Common myeloid progenitor, CD34-positive (primary cell): ENCODE results near the gene ELF3.
"Not testable (repeated sequence)": the region's sequence is repeated elsewhere in the genome, so short reads cannot be mapped to it uniquely, and the experiment has no call there.

Experiments used
- CTCF ChIA-PET: fragments of 350-600 bp; sonication (Branson Sonifier 250); formaldehyde crosslinking; loops from one replicate; lab custom pipeline; 2021; ENCODE audit warnings: antibody characterized with exemption; lab: Charles Lee
- POLR2A ChIA-PET: fragments of 350-600 bp; sonication (Branson Sonifier 250); formaldehyde crosslinking; loops from one replicate; lab custom pipeline; 2021; ENCODE audit warnings: antibody characterized with exemption; lab: Charles Lee
- DNase-seq, 3 donors: peaks; one replicate each; pipeline versions ENCODE4 v3.0.0 to v3.0.0-alpha.2; 2013
- H3K27ac ChIP-seq, 2 experiments: 1 replicate in 1 of 2; 2 replicates in 1 of 2; pipeline ENCODE4 v1.7.0; 2013; ENCODE audit warnings: inconsistent platforms in 2 of 2, low read length in 2 of 2, mild to moderate bottlenecking in 2 of 2, low read depth in 1 of 2, moderate library complexity in 1 of 2; ENCODE audit not compliant: severe bottlenecking in 2 of 2, insufficient read depth in 1 of 2, poor library complexity in 1 of 2
- H3K27me3 ChIP-seq, 5 experiments: replicated peaks in 2 of 5; 1 replicate in 3 of 5; 2 replicates in 2 of 5; pipeline versions ENCODE4 v1.6.1 to v1.7.0; 2013; ENCODE audit warnings: low read length in 4 of 5, mild to moderate bottlenecking in 2 of 5, moderate library complexity in 2 of 5, inconsistent platforms in 1 of 5; ENCODE audit not compliant: insufficient read depth in 5 of 5, control insufficient read depth in 4 of 5
- H3K36me3 ChIP-seq, 4 experiments: 1 replicate in 2 of 4; 2 replicates in 2 of 4; pipeline versions ENCODE4 v1.6.1 to v1.7.0; 2013; ENCODE audit warnings: low read length in 3 of 4, control low read depth in 1 of 4, mild to moderate bottlenecking in 1 of 4; ENCODE audit not compliant: control insufficient read depth in 4 of 4, insufficient read depth in 4 of 4
- H3K4me1 ChIP-seq, 4 experiments: 1 replicate in 3 of 4; 2 replicates in 1 of 4; pipeline versions ENCODE4 v1.6.1 to v1.7.1; 2013; ENCODE audit warnings: low read length in 3 of 4, mild to moderate bottlenecking in 3 of 4, control low read depth in 1 of 4, inconsistent platforms in 1 of 4, moderate library complexity in 1 of 4; ENCODE audit not compliant: control insufficient read depth in 4 of 4, insufficient read depth in 4 of 4; ENCODE audit errors: control extremely low read depth in 1 of 4
- H3K4me3 ChIP-seq, 7 experiments: 1 replicate in 4 of 7; 2 replicates in 3 of 7; pipeline versions ENCODE4 v1.5.1 to v1.7.0; 2013; ENCODE audit warnings: mild to moderate bottlenecking in 7 of 7, low read length in 6 of 7, moderate library complexity in 6 of 7, inconsistent platforms in 2 of 7, low read depth in 2 of 7, control low read depth in 1 of 7; ENCODE audit not compliant: insufficient read depth in 4 of 7, control insufficient read depth in 1 of 7; ENCODE audit errors: extremely low read depth in 1 of 7
- H3K9me3 ChIP-seq, 5 experiments: 1 replicate in 4 of 5; 2 replicates in 1 of 5; pipeline versions ENCODE4 v1.6.1 to v1.7.1; 2013; ENCODE audit warnings: low read length in 4 of 5, mild to moderate bottlenecking in 2 of 5, inconsistent platforms in 1 of 5, low read depth in 1 of 5, moderate library complexity in 1 of 5; ENCODE audit not compliant: control insufficient read depth in 4 of 5, insufficient read depth in 2 of 5; ENCODE audit errors: control extremely low read depth in 1 of 5
- WGBS: methylation state at CpG from one replicate; pipeline ENCODE4 v1.1.5; 2013; ENCODE audit not compliant: insufficient coverage; 5-methylcytosine and 5-hydroxymethylcytosine counted together

The ELF3 gene

DNA sequence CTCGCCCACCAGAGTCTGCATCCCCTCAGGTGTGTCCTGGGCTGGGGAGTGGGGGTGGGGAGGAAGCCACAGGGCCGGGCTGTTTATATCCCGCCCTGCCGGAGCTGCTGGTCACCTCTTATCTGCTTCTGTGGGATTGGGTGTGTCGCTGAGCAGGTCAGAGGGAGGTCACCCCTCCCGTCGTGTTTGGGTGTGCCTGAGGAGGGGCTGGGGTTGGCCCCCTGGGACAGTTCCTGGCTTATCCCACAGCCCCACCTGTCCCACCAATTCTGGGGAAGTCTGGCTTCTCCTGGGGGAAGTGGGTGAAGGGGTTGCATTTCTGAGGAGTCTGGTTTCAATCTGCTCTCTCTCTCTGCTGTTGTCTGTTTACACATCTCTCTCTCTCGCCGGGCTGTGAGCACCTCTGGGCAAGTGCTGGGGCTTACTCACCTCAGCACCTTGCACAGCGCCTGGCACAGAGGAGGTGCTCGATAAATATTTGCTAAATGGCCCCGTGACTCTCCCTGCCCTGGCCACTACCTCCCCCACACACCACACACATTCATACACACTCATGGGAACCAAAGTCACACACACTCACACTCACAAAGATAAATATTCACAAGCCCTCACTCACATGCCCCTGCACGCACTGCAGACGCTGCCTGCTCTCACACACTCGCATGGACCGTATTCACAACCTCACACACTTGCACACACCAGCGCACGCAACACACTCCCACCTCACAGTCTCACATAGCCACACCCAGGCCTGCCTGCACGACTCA lies 8.3 kb downstream of the ELF3 start:
- CTCF ChIA-PET: no interaction called here

GRCh38 chr1:202019235-202019558 lies 8.8 kb downstream of the ELF3 start:
- CTCF ChIA-PET: not testable (repeated sequence)

More for the DNA sequence above, 8.3 kb downstream of the ELF3 start:
- WGBS: 85% methylated on average over 10 of the region's 19 CpGs
- DNase-seq: peak in 1 of 3 donors; percentile 25
- Histone ChIP-seq H3K4me3 (no peak overlapping the region), H3K9me3 (no peaks in the 10 kb centered on the region), H3K4me1 (no peaks in the 10 kb centered on the region), H3K36me3 (no peaks in the 10 kb centered on the region), H3K27ac (no peak overlapping the region), H3K27me3 (peaks cover 0 to 10% (median 2%) of the 10 kb centered on the region in 5 experiments)
- POLR2A ChIA-PET: no interaction called here

DNA sequence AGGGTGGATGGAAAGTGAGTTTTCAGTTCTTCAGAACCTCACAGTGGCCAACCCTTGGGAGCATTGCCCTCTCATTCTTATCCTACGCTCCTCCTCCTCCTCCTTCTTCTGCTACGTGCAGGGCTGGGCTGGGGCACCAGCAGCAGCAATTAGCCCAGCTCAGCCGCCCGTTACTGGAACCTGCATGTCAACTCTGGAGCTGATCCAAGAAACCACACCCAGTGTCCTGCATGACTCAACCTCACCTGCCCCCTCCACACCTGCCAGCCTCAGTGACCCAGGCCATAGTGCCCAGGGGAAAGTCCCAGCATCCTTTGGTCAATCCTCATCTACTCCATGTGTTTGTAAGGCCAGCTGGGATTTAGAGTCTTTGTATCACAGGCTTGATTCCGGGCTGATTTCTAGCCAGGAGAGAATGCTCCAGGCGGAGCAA lies 12.6 kb downstream of the ELF3 start:
- ChIA-PET CTCF (interaction anchor here (0.5 to 1.6 kb wide), 3 partner anchors 12 to 117 kb away, joined by 3 to 4 read pairs (median 4); partner anchors contain the start of gene ELF3), POLR2A (no interaction called here)
- WGBS: 77% methylated on average over 4 of the region's 6 CpGs
- Histone ChIP-seq H3K27ac (no peak overlapping the region), H3K4me1 (no peaks in the 10 kb centered on the region), H3K4me3 (no peak overlapping the region), H3K9me3 (no peaks in the 10 kb centered on the region), H3K36me3 (no peaks in the 10 kb centered on the region), H3K27me3 (peaks cover 0 to 3% (median 0%) of the 10 kb centered on the region in 5 experiments)
- no peak for DNase-seq

More at GRCh38 chr1:202019235-202019558, 8.8 kb downstream of the ELF3 start:
- H3K27ac ChIP-seq, DNase-seq, H3K4me1 ChIP-seq, POLR2A ChIA-PET, H3K9me3 ChIP-seq, H3K4me3 ChIP-seq, H3K27me3 ChIP-seq, H3K36me3 ChIP-seq: not testable (repeated sequence)
- 75% methylated on average over 4 of the region's 8 CpGs for WGBS

DNA sequence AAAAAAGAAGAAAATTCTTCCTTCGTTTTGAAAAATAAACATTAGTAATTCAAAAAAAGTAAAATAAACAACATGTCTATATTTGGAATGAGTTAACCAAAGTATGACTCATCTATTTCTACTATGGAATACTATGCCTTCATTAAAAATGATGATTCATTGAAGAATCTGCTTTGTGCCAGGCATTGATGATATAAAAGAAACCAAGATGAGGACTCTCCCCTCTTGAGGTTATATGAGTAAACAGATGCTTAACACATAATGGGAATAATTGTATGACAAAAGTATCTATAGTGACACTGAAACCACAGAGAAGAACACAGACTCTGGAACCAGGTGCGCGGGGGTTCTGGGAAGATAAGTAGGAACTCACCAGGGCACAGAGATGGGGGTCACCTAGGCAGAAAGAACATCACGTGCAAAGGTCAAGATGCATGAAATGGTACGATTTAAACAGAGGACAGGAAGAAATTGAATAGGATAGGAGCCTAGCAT lies 18.8 kb downstream of the ELF3 start:
- Histone ChIP-seq H3K4me1 (no peaks in the 10 kb centered on the region), H3K27ac (no peak overlapping the region), H3K9me3 (no peaks in the 10 kb centered on the region), H3K27me3 (peaks cover 0 to 2% (median 0%) of the 10 kb centered on the region in 5 experiments), H3K36me3 (no peaks in the 10 kb centered on the region), H3K4me3 (no peak overlapping the region)
- ChIA-PET POLR2A (no interaction called here), CTCF (interaction anchor here (0.7 kb wide), 1 partner anchor 415 kb away, joined by 3 read pairs; no protein-coding TSS in a partner anchor)
- 96% methylated on average over 4 of the region's 5 CpGs for WGBS
- peak; percentile 2 to 45 (median 30) for DNase-seq

DNA sequence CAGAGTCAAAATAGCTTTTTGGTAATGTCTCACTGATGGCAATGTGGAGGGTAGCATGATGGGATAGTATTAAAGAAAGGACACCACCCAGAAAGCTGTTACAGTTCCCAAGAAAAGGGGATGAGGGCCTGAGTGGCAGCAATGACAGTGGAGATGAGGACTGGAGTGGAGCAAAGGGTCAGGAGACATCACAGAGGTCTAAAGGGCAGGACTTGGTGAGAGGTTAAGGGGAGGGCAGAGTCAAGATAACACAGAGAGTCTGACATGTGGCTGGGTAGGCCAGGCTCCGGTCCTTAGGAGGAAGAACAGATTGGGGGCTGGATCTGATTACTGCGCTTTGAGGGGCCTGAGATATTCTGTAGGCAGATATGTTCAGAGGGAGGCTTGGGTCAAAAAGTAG lies 19.3 kb downstream of the ELF3 start:
- Histone ChIP-seq H3K4me1 (no peaks in the 10 kb centered on the region), H3K36me3 (no peaks in the 10 kb centered on the region), H3K27ac (no peak overlapping the region), H3K4me3 (no peak overlapping the region), H3K27me3 (peaks cover 0 to 2% (median 0%) of the 10 kb centered on the region in 5 experiments), H3K9me3 (no peaks in the 10 kb centered on the region)
- CTCF ChIA-PET: no interaction called here
- POLR2A ChIA-PET: no interaction called here
- 93% methylated on average over 2 of the region's 2 CpGs for WGBS
- no peak for DNase-seq

- DNase-seq: no peak
- ChIA-PET CTCF (interaction anchor here (1.3 kb wide), 1 partner anchor 11 kb away, joined by 3 read pairs; no protein-coding TSS in a partner anchor), POLR2A (no interaction called here)
- H3K36me3 ChIP-seq: no peaks in the 10 kb centered on the region
- H3K27me3 ChIP-seq: peaks cover 0 to 2% (median 0%) of the 10 kb centered on the region in 5 experiments
- no peak overlapping the region for H3K4me3 ChIP-seq
- no peaks in the 10 kb centered on the region for H3K4me1 ChIP-seq
- no peak overlapping the region for H3K27ac ChIP-seq
- WGBS: 67% methylated on average over 1 of the region's 4 CpGs
- no peaks in the 10 kb centered on the region for H3K9me3 ChIP-seq
Observed at GRCh38 chr1:202031796-202032195, 21.4 kb downstream of the ELF3 start.

DNA sequence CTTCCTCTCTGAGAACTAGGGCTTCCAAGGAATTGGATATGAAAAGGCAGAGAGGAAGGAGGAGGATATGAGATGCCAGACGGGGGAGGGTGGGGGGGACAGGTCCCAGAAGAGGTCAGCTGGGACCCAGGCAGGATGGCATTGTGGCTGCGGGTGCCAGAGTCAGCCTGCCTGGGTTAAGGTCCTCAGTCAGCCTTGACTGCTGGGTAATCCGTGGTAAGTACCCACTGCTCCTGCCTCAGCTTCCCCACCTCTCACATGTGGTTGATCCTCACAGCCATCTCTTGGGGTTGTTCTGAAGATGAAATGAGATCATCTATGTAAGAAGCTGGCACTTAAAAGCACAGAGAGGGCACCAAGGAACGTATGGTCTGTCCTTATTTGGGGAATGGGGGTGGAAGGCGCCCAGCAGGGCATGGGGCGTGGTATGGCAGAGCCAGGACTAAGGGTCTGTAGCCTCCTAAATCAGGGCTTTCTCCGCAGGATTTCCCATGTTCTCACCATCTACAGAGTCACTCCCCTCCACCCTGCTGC lies 23.8 kb downstream of the ELF3 start:
- peaks cover 0 to 6% (median 0%) of the 10 kb centered on the region in 5 experiments for H3K27me3 ChIP-seq
- no peak overlapping the region for H3K27ac ChIP-seq
- no peaks in the 10 kb centered on the region for H3K4me1 ChIP-seq
- 98% methylated on average over 4 of the region's 7 CpGs for WGBS
- H3K36me3 ChIP-seq: no peaks in the 10 kb centered on the region
- no peak for DNase-seq
- ChIA-PET POLR2A (no interaction called here), CTCF (interaction anchor here (1.2 kb wide), 1 partner anchor 10 kb away, joined by 4 read pairs; no protein-coding TSS in a partner anchor)
- no peaks in the 10 kb centered on the region for H3K9me3 ChIP-seq
- no peak overlapping the region for H3K4me3 ChIP-seq
